ENCODE data around the gene GPC6.

DNA sequence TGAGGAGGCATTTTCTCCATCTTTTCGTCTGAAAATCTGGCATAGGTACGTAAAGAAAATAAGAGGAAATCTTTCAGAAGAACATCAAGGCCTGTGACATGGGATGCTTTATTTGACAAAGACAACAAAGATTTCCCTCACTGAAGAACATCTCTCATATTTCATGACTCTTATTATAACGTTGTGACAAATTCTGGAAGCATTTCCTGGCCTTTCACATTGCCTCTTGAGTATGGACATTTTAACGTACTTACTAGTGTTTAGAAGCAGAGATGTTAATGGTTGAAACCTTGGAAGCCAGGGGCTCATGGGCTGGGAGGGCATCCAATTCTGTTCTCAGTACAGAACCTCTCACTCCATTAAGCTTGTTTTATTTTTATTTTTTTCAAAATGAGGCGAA is 1042.1 kb downstream of the GPC6 start:
- TF ChIP-seq CTCF (IDR thresholded peaks at IDR 0.05; ENCODE audit: insufficient read depth, low read length) (no peak), POLR2AphosphoS5 (IDR thresholded peaks at IDR 0.05; ENCODE audit: low read depth) (no peak), REST (IDR thresholded peaks at IDR 0.05; ENCODE audit: insufficient replicate concordance, low read depth) (no peak), GABPA (IDR thresholded peaks at IDR 0.05; ENCODE audit: low read depth) (no peak), SPI1 (IDR thresholded peaks at IDR 0.05; ENCODE audit: borderline replicate concordance, low read depth) (no peak)

Measured in HL-60 (cell line).